Kasumi-1 (cell line): Measurements from ENCODE around the gene CFI.
"Not testable (repeated sequence)": the region's sequence is repeated elsewhere in the genome, so short reads cannot be mapped to it uniquely, and the experiment has no call there.

Experiments used
- DNase-seq, 2 experiments: peaks; one replicate each; lab custom pipeline; 2025; lab: John Stamatoyannopoulos, UW

The CFI gene

GRCh38 chr4:109798866-109799265, 2.9 kb downstream of the CFI start:
- no peak for DNase-seq

GRCh38 chr4:109795059-109795458, 6.7 kb downstream of the CFI start:
- DNase-seq: no peak

GRCh38 chr4:109787807-109788206, 14.0 kb downstream of the CFI start:
- no peak for DNase-seq

GRCh38 chr4:109786846-109787245, 15.0 kb downstream of the CFI start:
- no peak for DNase-seq

- not testable (repeated sequence) for DNase-seq
These were observed 19.7 kb downstream of the CFI start for GRCh38 chr4:109782092-109782491.

- DNase-seq: no peak
These were observed 36.9 kb downstream of the CFI start for GRCh38 chr4:109764789-109765402.

GRCh38 chr4:109764376-109764775, 37.4 kb downstream of the CFI start:
- no peak for DNase-seq

GRCh38 chr4:109760682-109761081, 41.1 kb downstream of the CFI start:
- no peak for DNase-seq

GRCh38 chr4:109755656-109756055, 46.1 kb downstream of the CFI start:
- DNase-seq: no peak

GRCh38 chr4:109754093-109754857, 47.5 kb downstream of the CFI start:
- peak in 1 of 2 experiments; percentile 17 for DNase-seq

GRCh38 chr4:109752525-109752924, 49.3 kb downstream of the CFI start:
- DNase-seq: peak in 1 of 2 experiments; percentile 18

- DNase-seq: no peak
These were observed 49.9 kb downstream of the CFI start for GRCh38 chr4:109751852-109752251.

GRCh38 chr4:109750652-109751244, 51.1 kb downstream of the CFI start:
- DNase-seq: no peak

GRCh38 chr4:109749388-109750082, 52.3 kb downstream of the CFI start:
- DNase-seq: no peak

GRCh38 chr4:109748114-109748513, 53.7 kb downstream of the CFI start:
- DNase-seq: no peak

GRCh38 chr4:109746728-109747127, 55.1 kb downstream of the CFI start:
- DNase-seq: no peak

- DNase-seq: no peak
These were observed 56.0 kb downstream of the CFI start for GRCh38 chr4:109745830-109746229.

GRCh38 chr4:109739547-109739946, 62.3 kb downstream of the CFI start:
- no peak for DNase-seq

- no peak for DNase-seq
These were observed 63.5 kb downstream of the CFI start for GRCh38 chr4:109738104-109738872.

GRCh38 chr4:109735566-109736365, 66.0 kb downstream of the CFI start:
- DNase-seq: no peak

- no peak for DNase-seq
These were observed 68.1 kb downstream of the CFI start for GRCh38 chr4:109733728-109734127.
